SJCRH30 (cell line): ENCODE data around the gene PEX16. TPM values are rescaled to one million over a fixed set of nuclear protein-coding genes. Genes with fewer than 3 reads are reported as not detected.
"Not testable (repeated sequence)": the region's sequence is repeated elsewhere in the genome, so short reads cannot be mapped to it uniquely, and the experiment has no call there.

ENCODE experiments used
- DNase-seq, 2 experiments: peaks; one replicate each; pipeline ENCODE4 v3.0.0-alpha.2; 2015 to 2020
- H3K27ac ChIP-seq: fragments of 250-450 bp; sonication (Bioruptor Pico); 2 replicates; pipeline ENCODE4 v1.5.1; 2020; ENCODE audit warnings: mild to moderate bottlenecking, moderate library complexity
- H3K27me3 ChIP-seq: fragments of 250-450 bp; sonication (Bioruptor Pico); 2 replicates; pipeline ENCODE4 v1.5.1; 2020; ENCODE audit warnings: mild to moderate bottlenecking, moderate library complexity
- H3K36me3 ChIP-seq: fragments of 250-450 bp; sonication (Bioruptor Pico); 2 replicates; pipeline ENCODE4 v1.5.1; 2020; ENCODE audit warnings: mild to moderate bottlenecking, moderate library complexity
- H3K4me1 ChIP-seq: fragments of 250-450 bp; sonication (Bioruptor Pico); 2 replicates; pipeline ENCODE4 v1.5.1; 2020; ENCODE audit warnings: mild to moderate bottlenecking, moderate library complexity
- H3K4me3 ChIP-seq: fragments of 250-450 bp; sonication (Bioruptor Pico); 2 replicates; pipeline ENCODE4 v1.5.1; 2020; ENCODE audit warnings: mild to moderate bottlenecking, moderate library complexity
- H3K9me3 ChIP-seq: fragments of 250-450 bp; sonication (Bioruptor Pico); replicated peaks from 2 replicates; pipeline ENCODE4 v1.5.1; 2020; ENCODE audit warnings: mild to moderate bottlenecking, moderate library complexity
- total RNA-seq: library from RNA; depleted of rRNA; stranded (reverse); fragments of >200 nt; shearing (Covaris generic); gene quantifications from 2 replicates; pipeline ENCODE4 v1.2.3, GENCODE V29; 2014

Gene PEX16
- total RNA-seq, 1 experiment from 2014 or later: 11.0 TPM

- Histone ChIP-seq H3K9me3 (no peaks in the 10 kb centered on the region), H3K4me3 (peak overlapping the region; percentile 72), H3K36me3 (no peaks in the 10 kb centered on the region), H3K27me3 (no peaks in the 10 kb centered on the region; the same call in 1 of the 2 replicates), H3K27ac (peak overlapping the region; percentile 67; the same call in 1 of the 2 replicates), H3K4me1 (no peaks in the 10 kb centered on the region)
- no peak for DNase-seq
Measured at GRCh38 chr11:45917286-45917622, 423 bp downstream of the PEX16 start.

- no peaks in the 10 kb centered on the region for H3K9me3 ChIP-seq
- no peaks in the 10 kb centered on the region for H3K27me3 ChIP-seq
- H3K27ac ChIP-seq: no peak overlapping the region
- no peak overlapping the region for H3K4me3 ChIP-seq
- H3K36me3 ChIP-seq: no peaks in the 10 kb centered on the region
- H3K4me1 ChIP-seq: no peaks in the 10 kb centered on the region
- no peak for DNase-seq
Measured at GRCh38 chr11:45915446-45915845, 2.2 kb downstream of the PEX16 start.

- no peak for DNase-seq
- Histone ChIP-seq H3K9me3 (no peaks in the 10 kb centered on the region), H3K27me3 (no peaks in the 10 kb centered on the region), H3K4me3 (no peak overlapping the region), H3K4me1 (no peaks in the 10 kb centered on the region), H3K36me3 (no peaks in the 10 kb centered on the region), H3K27ac (no peak overlapping the region)
Measured at GRCh38 chr11:45913942-45914635, 3.6 kb downstream of the PEX16 start.

- no peaks in the 10 kb centered on the region for H3K36me3 ChIP-seq
- H3K27ac ChIP-seq: no peak overlapping the region
- DNase-seq: no peak
- H3K9me3 ChIP-seq: no peaks in the 10 kb centered on the region
- H3K4me1 ChIP-seq: no peaks in the 10 kb centered on the region
- H3K4me3 ChIP-seq: no peak overlapping the region
- no peaks in the 10 kb centered on the region for H3K27me3 ChIP-seq
Measured at GRCh38 chr11:45913514-45913913, 4.2 kb downstream of the PEX16 start.

- H3K27ac ChIP-seq: no peak overlapping the region
- no peaks in the 10 kb centered on the region for H3K4me1 ChIP-seq
- H3K27me3 ChIP-seq: no peaks in the 10 kb centered on the region
- H3K4me3 ChIP-seq: no peak overlapping the region
- no peaks in the 10 kb centered on the region for H3K9me3 ChIP-seq
- no peak for DNase-seq
- H3K36me3 ChIP-seq: no peaks in the 10 kb centered on the region
Measured at GRCh38 chr11:45910623-45911022, 7.1 kb downstream of the PEX16 start.

- Histone ChIP-seq H3K4me1 (no peaks in the 10 kb centered on the region), H3K27me3 (no peaks in the 10 kb centered on the region), H3K4me3 (no peak overlapping the region), H3K36me3 (no peaks in the 10 kb centered on the region), H3K9me3 (no peaks in the 10 kb centered on the region), H3K27ac (no peak overlapping the region)
- no peak for DNase-seq
Measured at GRCh38 chr11:45909594-45910475, 7.8 kb downstream of the PEX16 start.

- no peak for DNase-seq
- H3K36me3 ChIP-seq: no peaks in the 10 kb centered on the region
- no peaks in the 10 kb centered on the region for H3K27me3 ChIP-seq
- H3K9me3 ChIP-seq: no peaks in the 10 kb centered on the region
- no peaks in the 10 kb centered on the region for H3K4me1 ChIP-seq
- H3K4me3 ChIP-seq: no peak overlapping the region
- H3K27ac ChIP-seq: no peak overlapping the region
Measured at GRCh38 chr11:45907911-45908370, 9.7 kb downstream of the PEX16 start.

- Histone ChIP-seq H3K4me3 (no peak within 1 kb of the TSS), H3K27ac (no peak within 1 kb of the TSS), H3K36me3 (no peaks in the 10 kb centered on the region), H3K9me3 (no peaks in the 10 kb centered on the region), H3K27me3 (no peaks in the 10 kb centered on the region), H3K4me1 (no peaks in the 10 kb centered on the region)
- DNase-seq: no peak
Measured at GRCh38 chr11:45906965-45907611, 10.6 kb downstream of the PEX16 start, which contains the start of gene FREY1. Gene FREY1 (minus strand): TSS chr11:45907271. CDS start chr11:45907245, 26 bp downstream.

- Histone ChIP-seq H3K27ac (no peak overlapping the region), H3K4me3 (no peak overlapping the region), H3K9me3 (no peaks in the 10 kb centered on the region), H3K36me3 (no peaks in the 10 kb centered on the region), H3K27me3 (no peaks in the 10 kb centered on the region), H3K4me1 (peaks cover 6% of the 10 kb centered on the region; the same call in 1 of the 2 replicates)
- DNase-seq: no peak
Measured at GRCh38 chr11:45906096-45906682, 11.5 kb downstream of the PEX16 start.

- not testable (repeated sequence) for H3K27me3 ChIP-seq, H3K27ac ChIP-seq, H3K4me1 ChIP-seq, DNase-seq, H3K36me3 ChIP-seq, H3K9me3 ChIP-seq, H3K4me3 ChIP-seq
Measured at GRCh38 chr11:45905576-45905975, 12.1 kb downstream of the PEX16 start.

- no peak for DNase-seq
- Histone ChIP-seq H3K27ac (no peak overlapping the region), H3K27me3 (no peaks in the 10 kb centered on the region), H3K4me3 (no peak overlapping the region), H3K36me3 (no peaks in the 10 kb centered on the region), H3K9me3 (no peaks in the 10 kb centered on the region), H3K4me1 (peaks cover 7% of the 10 kb centered on the region; the same call in 1 of the 2 replicates)
Measured at GRCh38 chr11:45905095-45905494, 12.6 kb downstream of the PEX16 start.

- no peaks in the 10 kb centered on the region for H3K9me3 ChIP-seq
- DNase-seq: no peak
- no peak overlapping the region for H3K27ac ChIP-seq
- no peaks in the 10 kb centered on the region for H3K27me3 ChIP-seq
- no peak overlapping the region for H3K4me3 ChIP-seq
- H3K4me1 ChIP-seq: peaks cover 7% of the 10 kb centered on the region; the same call in 1 of the 2 replicates
- no peaks in the 10 kb centered on the region for H3K36me3 ChIP-seq
Measured at GRCh38 chr11:45904309-45904915, 13.3 kb downstream of the PEX16 start.

GRCh38 chr11:45902452-45903380, 15.0 kb downstream of the PEX16 start:
- Histone ChIP-seq H3K4me1 (peaks cover 17% of the 10 kb centered on the region), H3K36me3 (no peaks in the 10 kb centered on the region), H3K27ac (no peak overlapping the region), H3K27me3 (no peaks in the 10 kb centered on the region), H3K4me3 (no peak overlapping the region), H3K9me3 (no peaks in the 10 kb centered on the region)
- DNase-seq: no peak
